ENCODE data around the gene SRRM3.

The SRRM3 gene

GRCh38 chr7:76291351-76292212, 89.9 kb downstream of the SRRM3 start (continued):
- TF ChIP-seq ZNF449 (tag by site-specific recombination; IDR thresholded peaks at IDR 0.05) (no peak), ZNF561 (tag by site-specific recombination; IDR thresholded peaks at IDR 0.05; ENCODE audit: borderline replicate concordance) (peak; percentile 29; the same call in 1 of the 2 replicates), MEIS1 (CRISPR knock-in tag; IDR thresholded peaks at IDR 0.05; ENCODE audit: borderline replicate concordance) (no peak), ZNF274 (IDR thresholded peaks at IDR 0.05; ENCODE audit: low read length) (no peak), ZNF274 (tag by site-specific recombination; IDR thresholded peaks at IDR 0.05; ENCODE audit: borderline replicate concordance) (no peak), ZNF341 (tag by site-specific recombination; IDR thresholded peaks at IDR 0.05; ENCODE audit: low read depth) (no peak), TCF7L2 (IDR thresholded peaks at IDR 0.05; ENCODE audit: borderline replicate concordance, low read depth, low read length) (no peak), ZNF426 (tag by site-specific recombination; IDR thresholded peaks at IDR 0.05) (no peak), HOXA7 (CRISPR knock-in tag; IDR thresholded peaks at IDR 0.05; ENCODE audit: borderline replicate concordance) (no peak), IKZF3 (tag by site-specific recombination; IDR thresholded peaks at IDR 0.05) (peak; percentile 55), MZF1 (tag by site-specific recombination; IDR thresholded peaks at IDR 0.05; ENCODE audit: borderline replicate concordance) (no peak), ZNF654 (tag by site-specific recombination; IDR thresholded peaks at IDR 0.05; ENCODE audit: low read depth) (peak; percentile 85), SP7 (tag by site-specific recombination; IDR thresholded peaks at IDR 0.05) (peak; percentile 84), ZNF366 (tag by site-specific recombination; conservative IDR thresholded peaks at IDR 0.05) (peak; percentile 68), ZNF280D (tag by site-specific recombination; IDR thresholded peaks at IDR 0.05) (no peak), ZNF24 (tag by site-specific recombination; IDR thresholded peaks at IDR 0.05) (peak; percentile 82), ZNF621 (tag by site-specific recombination; IDR thresholded peaks at IDR 0.05) (no peak), ZNF211 (tag by site-specific recombination; IDR thresholded peaks at IDR 0.05; ENCODE audit: low read depth) (no peak), ZNF433 (tag by site-specific recombination; IDR thresholded peaks at IDR 0.05; ENCODE audit: low read depth) (no peak), ZNF548 (tag by site-specific recombination; IDR thresholded peaks at IDR 0.05) (no peak), ZNF18 (tag by site-specific recombination; IDR thresholded peaks at IDR 0.05) (no peak), ZNF214 (tag by site-specific recombination; IDR thresholded peaks at IDR 0.05; ENCODE audit: borderline replicate concordance) (no peak), ZFP41 (tag by site-specific recombination; IDR thresholded peaks at IDR 0.05; ENCODE audit: borderline replicate concordance) (no peak), ZNF777 (tag by site-specific recombination; IDR thresholded peaks at IDR 0.05; ENCODE audit: borderline replicate concordance) (no peak), YY1 (tag by site-specific recombination; IDR thresholded peaks at IDR 0.05) (no peak), KLF1 (tag by site-specific recombination; IDR thresholded peaks at IDR 0.05) (no peak), ZBTB48 (tag by site-specific recombination; IDR thresholded peaks at IDR 0.05) (0 out of 2 replicates have a peak, but pooled peaks have one; percentile 30), ZNF580 (tag by site-specific recombination; IDR thresholded peaks at IDR 0.05) (no peak), INSM2 (tag by site-specific recombination; IDR thresholded peaks at IDR 0.05) (no peak), ZNF701 (tag by site-specific recombination; IDR thresholded peaks at IDR 0.05) (no peak), ZNF704 (tag by site-specific recombination; IDR thresholded peaks at IDR 0.05) (no peak)

Measured in HEK293 (cell line).